ENCODE data around the gene AOPEP.

GRCh38 chr9:94693485-94694204 is 32.9 kb upstream of the AOPEP start:
- TF ChIP-seq CTCF (conservative IDR thresholded peaks at IDR 0.05) = no peak
- no peak for TF ChIP-seq ZFX (IDR thresholded peaks at IDR 0.05)
